Cardiac muscle cell (in vitro differentiated cells and primary cell): ENCODE results near the gene DPYD. TPM values are rescaled to one million over a fixed set of nuclear protein-coding genes. Genes with fewer than 3 reads are reported as not detected.
A peak's percentile ranks its signal among the peaks of the same experiment; 100 is the strongest.

ENCODE experiments used
- DNase-seq, 2 donors: peaks; one replicate each; pipeline versions ENCODE4 v3.0.0 to v3.0.0-alpha.2; 2010 to 2017; ENCODE audit warnings: low read depth in 1 of 2, low spot score in 1 of 2
- H3K27ac ChIP-seq: fragments of 200-600 bp; sonication (generic); 2 replicates; pipeline ENCODE4 v1.5.1; 2016
- H3K27me3 ChIP-seq: fragments of 200-600 bp; sonication (generic); 2 replicates; pipeline ENCODE4 v1.6.0; 2016; ENCODE audit warnings: control low read depth
- H3K36me3 ChIP-seq: fragments of 200-600 bp; sonication (generic); 2 replicates; pipeline ENCODE4 v1.5.1; 2016; ENCODE audit warnings: control low read depth
- H3K4me1 ChIP-seq: fragments of 200-600 bp; sonication (generic); 2 replicates; pipeline ENCODE4 v1.8.1; 2017; ENCODE audit warnings: low read depth, mild to moderate bottlenecking, mixed run types
- H3K4me3 ChIP-seq: fragments of 200-600 bp; sonication (generic); 2 replicates; pipeline ENCODE4 v1.5.1; 2016; ENCODE audit warnings: mild to moderate bottlenecking
- H3K9me3 ChIP-seq: fragments of 200-600 bp; sonication (generic); 2 replicates; pipeline ENCODE4 v1.5.1; 2017; ENCODE audit warnings: low read depth, mild to moderate bottlenecking, control low read depth
- polyA plus RNA-seq: library from polyadenylated mRNA; unstranded; fragments of >200 nt; fragmentation: Nextera tagmentation; extraction: Ambion mirVana; gene quantifications from 2 replicates; pipeline ENCODE4 v1.2.1, GENCODE V29; 2016
- total RNA-seq: library from RNA; depleted of rRNA; stranded (reverse); fragments of >200 nt; gene quantifications from 2 replicates; pipeline ENCODE4 v1.2.3, GENCODE V29; 2016
- TF ChIP-seq, protein P1 (sequence below): IDR thresholded peaks from 2 replicates; pipeline ENCODE4 v1.5.1; 2012; ENCODE audit warnings: low read depth, mild to moderate bottlenecking, low read length

DPYD gene
- total and polyA plus RNA-seq, 2 experiments from 2014 or later: 0.66 to 2.0 TPM

DNA sequence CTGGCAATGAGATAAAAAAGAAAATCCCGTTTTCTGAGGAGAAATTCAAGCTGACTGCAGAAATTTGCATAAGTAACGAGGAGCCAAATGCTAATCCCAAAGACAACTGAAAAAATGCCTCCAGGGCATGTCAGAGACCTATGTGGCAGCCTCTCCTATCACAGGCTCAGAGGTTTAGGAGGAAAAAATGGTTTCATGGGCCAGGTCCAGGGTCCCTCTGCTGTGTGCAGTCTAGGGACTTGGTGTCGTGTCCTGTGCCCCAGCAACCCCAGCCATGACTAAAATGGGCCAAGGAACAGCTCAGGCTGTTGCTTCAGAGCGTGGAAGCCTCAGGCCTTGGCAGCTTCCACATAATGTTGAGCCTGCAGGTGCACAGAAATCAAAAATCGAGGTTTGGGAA lies 456.5 kb downstream of the DPYD start:
- H3K9me3 ChIP-seq: no peaks in the 10 kb centered on the region
- TF ChIP-seq, protein P1, sequence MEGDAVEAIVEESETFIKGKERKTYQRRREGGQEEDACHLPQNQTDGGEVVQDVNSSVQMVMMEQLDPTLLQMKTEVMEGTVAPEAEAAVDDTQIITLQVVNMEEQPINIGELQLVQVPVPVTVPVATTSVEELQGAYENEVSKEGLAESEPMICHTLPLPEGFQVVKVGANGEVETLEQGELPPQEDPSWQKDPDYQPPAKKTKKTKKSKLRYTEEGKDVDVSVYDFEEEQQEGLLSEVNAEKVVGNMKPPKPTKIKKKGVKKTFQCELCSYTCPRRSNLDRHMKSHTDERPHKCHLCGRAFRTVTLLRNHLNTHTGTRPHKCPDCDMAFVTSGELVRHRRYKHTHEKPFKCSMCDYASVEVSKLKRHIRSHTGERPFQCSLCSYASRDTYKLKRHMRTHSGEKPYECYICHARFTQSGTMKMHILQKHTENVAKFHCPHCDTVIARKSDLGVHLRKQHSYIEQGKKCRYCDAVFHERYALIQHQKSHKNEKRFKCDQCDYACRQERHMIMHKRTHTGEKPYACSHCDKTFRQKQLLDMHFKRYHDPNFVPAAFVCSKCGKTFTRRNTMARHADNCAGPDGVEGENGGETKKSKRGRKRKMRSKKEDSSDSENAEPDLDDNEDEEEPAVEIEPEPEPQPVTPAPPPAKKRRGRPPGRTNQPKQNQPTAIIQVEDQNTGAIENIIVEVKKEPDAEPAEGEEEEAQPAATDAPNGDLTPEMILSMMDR: no peak
- no peak for DNase-seq

DNA sequence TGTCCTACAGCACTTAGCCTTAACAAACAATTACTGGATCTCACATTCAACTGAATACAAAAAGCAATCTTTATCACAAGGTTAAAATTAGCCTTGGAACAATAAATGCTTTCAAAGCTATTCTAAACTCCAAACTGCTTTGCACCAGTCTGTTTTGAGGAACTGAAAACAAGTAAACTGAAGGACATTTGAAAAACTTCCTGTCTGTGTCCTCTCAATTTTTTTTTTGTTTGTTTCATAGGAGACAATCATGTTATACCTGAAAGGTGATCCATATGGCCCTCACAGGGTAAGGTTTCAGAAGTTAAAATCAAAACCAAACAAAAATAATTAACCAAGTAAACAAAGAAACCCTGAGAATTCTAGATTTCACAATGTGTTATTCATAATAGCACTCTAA lies 459.1 kb downstream of the DPYD start:
- no peaks in the 10 kb centered on the region for H3K27me3 ChIP-seq
- H3K4me1 ChIP-seq: peaks cover 3% of the 10 kb centered on the region
- H3K4me3 ChIP-seq: no peak overlapping the region
- TF ChIP-seq, protein P1: no peak
- H3K27ac ChIP-seq: no peak overlapping the region
- no peaks in the 10 kb centered on the region for H3K36me3 ChIP-seq
- no peaks in the 10 kb centered on the region for H3K9me3 ChIP-seq
- no peak for DNase-seq

More for the DNA sequence above, 456.5 kb downstream of the DPYD start:
- Histone ChIP-seq H3K4me3 (no peak overlapping the region), H3K27ac (no peak overlapping the region), H3K36me3 (no peaks in the 10 kb centered on the region), H3K27me3 (no peaks in the 10 kb centered on the region), H3K4me1 (no peaks in the 10 kb centered on the region)

DNA sequence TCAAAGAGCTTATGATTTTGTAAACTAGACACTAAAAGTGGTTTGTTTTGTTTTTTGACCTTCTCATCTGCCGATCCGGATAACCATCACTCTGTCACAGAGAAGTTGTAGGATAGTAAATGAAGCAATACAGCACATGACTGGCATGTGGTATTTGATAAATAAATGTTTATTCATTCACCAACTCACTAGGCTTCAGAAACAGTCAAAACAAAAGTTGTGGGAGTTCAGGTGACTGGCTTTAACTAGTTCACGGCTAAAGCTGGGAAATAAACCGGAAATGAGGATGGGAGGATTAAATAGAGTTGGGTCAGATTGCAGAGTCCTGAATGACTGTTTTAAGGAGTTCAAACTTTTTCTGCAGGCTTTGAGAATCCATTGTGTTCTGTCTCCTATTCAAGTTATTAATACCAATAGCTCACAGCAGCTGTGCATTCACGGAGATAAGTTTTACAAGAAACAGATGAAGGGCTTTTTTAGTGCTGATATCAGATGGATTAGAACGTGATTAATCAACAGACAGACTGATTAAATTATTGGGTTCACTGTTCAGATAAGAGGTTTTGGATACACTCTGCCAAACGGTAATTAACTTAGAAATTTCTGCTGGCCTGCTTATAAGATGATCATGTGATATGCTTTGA lies 463.3 kb downstream of the DPYD start:
- Histone ChIP-seq H3K36me3 (no peaks in the 10 kb centered on the region), H3K9me3 (no peaks in the 10 kb centered on the region), H3K27ac (no peak overlapping the region), H3K27me3 (no peaks in the 10 kb centered on the region), H3K4me1 (peaks cover 3% of the 10 kb centered on the region), H3K4me3 (no peak overlapping the region)
- TF ChIP-seq, protein P1: no peak
- DNase-seq: no peak

DNA sequence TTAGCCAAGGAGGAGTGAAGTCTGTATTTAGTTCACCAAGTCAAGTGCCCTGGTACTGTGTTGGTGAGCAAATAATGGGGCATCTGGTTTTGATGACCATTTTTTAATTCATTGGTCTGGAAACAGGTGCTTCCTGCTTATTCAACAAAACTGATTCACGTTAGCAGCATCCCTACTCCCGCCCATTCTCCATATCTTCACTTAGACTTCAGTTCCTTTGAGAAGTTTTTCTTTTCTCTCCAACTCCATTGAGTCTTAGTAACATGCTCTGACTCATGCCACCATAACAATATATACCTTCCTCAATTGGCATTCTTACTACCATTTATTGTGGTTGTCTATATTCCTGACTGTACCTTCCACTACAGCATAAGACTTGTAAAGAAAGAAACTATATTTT lies 468.9 kb downstream of the DPYD start:
- Histone ChIP-seq H3K27me3 (no peaks in the 10 kb centered on the region), H3K4me3 (no peak overlapping the region), H3K36me3 (no peaks in the 10 kb centered on the region), H3K4me1 (peaks cover under 1% of the 10 kb centered on the region), H3K9me3 (no peaks in the 10 kb centered on the region), H3K27ac (no peak overlapping the region)
- TF ChIP-seq, protein P1: no peak
- no peak for DNase-seq

DNA sequence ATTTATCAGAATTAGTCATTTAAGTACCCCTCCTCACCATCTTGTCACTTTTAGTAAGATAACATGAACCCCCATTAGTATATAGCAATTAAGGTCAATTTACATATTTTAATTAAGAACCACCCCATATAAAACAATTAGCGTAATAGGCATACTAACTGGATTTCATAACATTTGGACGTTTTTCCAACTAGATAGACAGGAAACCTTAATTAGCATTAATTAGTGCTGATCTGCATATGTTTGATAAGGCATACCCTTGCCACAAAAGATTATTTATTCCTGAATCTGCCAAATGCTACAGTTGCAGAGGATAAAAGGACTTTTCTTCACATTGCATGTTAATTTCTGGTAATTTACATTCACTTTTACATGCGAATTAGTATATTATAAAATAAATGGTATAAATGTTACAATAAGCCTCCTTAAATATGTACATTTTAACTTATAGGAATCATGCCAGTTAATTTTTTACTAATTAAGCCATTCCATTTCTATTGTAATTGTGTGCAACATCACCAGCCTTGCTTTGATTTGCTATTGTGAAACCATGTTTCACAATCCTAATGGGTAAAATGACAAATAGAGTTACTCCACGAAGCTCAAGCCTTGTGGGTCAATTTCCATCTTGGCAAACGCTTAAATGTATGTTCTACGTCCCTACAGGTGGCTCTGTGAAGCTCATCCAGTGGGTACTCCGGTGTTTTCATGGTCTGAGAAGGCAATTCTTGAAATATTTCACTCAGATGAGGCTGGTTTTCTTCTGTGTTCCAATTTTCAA lies 469.6 kb downstream of the DPYD start:
- Histone ChIP-seq H3K9me3 (no peaks in the 10 kb centered on the region), H3K4me1 (no peaks in the 10 kb centered on the region), H3K36me3 (no peaks in the 10 kb centered on the region), H3K27ac (no peak overlapping the region), H3K27me3 (no peaks in the 10 kb centered on the region), H3K4me3 (no peak overlapping the region)
- TF ChIP-seq, protein P1: no peak
- peak in 1 of 2 donors; percentile 31 for DNase-seq
